ENCODE measurements around the gene PSMF1. TPM values are rescaled to one million over a fixed set of nuclear protein-coding genes. Genes with fewer than 3 reads are reported as not detected.

The PSMF1 gene
- total and polyA plus RNA-seq, 9 of the 15 experiments (the other 6 are each of a cell fraction or from before 2014, with no cell fraction given) = 8.5 to 192 (median 33.2) TPM

- TF ChIP-seq FOXM1 (IDR thresholded peaks at IDR 0.05; ENCODE audit: low read depth) (peak; percentile 62), FOXM1 (CRISPR knock-in tag; IDR thresholded peaks at IDR 0.05; ENCODE audit: low read depth) (no peak), FOSL1 (tag; conservative IDR thresholded peaks at IDR 0.05) (peak; percentile 60), MTA1 (IDR thresholded peaks at IDR 0.05; ENCODE audit: borderline replicate concordance) (peak; percentile 83; the same call in 1 of the 2 replicates), MYNN (IDR thresholded peaks at IDR 0.05) (peak; percentile 39; the same call in 1 of the 2 replicates), MYNN (CRISPR knock-in tag; IDR thresholded peaks at IDR 0.05) (no peak), ADNP (tag; IDR thresholded peaks at IDR 0.05) (no peak), CC2D1A (IDR thresholded peaks at IDR 0.05) (peak; percentile 44; the same call in 1 of the 2 replicates), ID3 (CRISPR knock-in tag; IDR thresholded peaks at IDR 0.05) (no peak), ID3 (tag; IDR thresholded peaks at IDR 0.05) (peak; percentile 99), ATF3 (IDR thresholded peaks at IDR 0.05) (peak; percentile 11; the same call in 1 of the 2 replicates), ATF3 (CRISPR knock-in tag; conservative IDR thresholded peaks at IDR 0.05) (no peak), ZBTB11 (CRISPR knock-in tag; IDR thresholded peaks at IDR 0.05) (peak in 1 of 3 experiments; percentile 50; a peak in 2 of 6 replicates), TAF9B (IDR thresholded peaks at IDR 0.05; ENCODE audit: partially characterized antibody) (peak; percentile 30), ZNF12 (CRISPR knock-in tag; IDR thresholded peaks at IDR 0.05) (no peak), LEF1 (IDR thresholded peaks at IDR 0.05) (peak; percentile 93; the same call in 1 of the 2 replicates), MCM3 (IDR thresholded peaks at IDR 0.05) (no peak), MEIS2 (IDR thresholded peaks at IDR 0.05; ENCODE audit: partially characterized antibody) (peak; percentile 29), NBN (IDR thresholded peaks at IDR 0.05; ENCODE audit: low read depth) (peak; percentile 91), FOXJ2 (tag; IDR thresholded peaks at IDR 0.05) (peak; percentile 99), HDAC1 (IDR thresholded peaks at IDR 0.05) (peak in 1 of 2 experiments; percentile 71; a peak in 1 of 4 replicates), CREB1 (IDR thresholded peaks at IDR 0.05) (peak; percentile 11; the same call in 1 of the 2 replicates), CREB1 (CRISPR knock-in tag; IDR thresholded peaks at IDR 0.05) (no peak), CEBPB (tag; IDR thresholded peaks at IDR 0.05) (peak; percentile 47; the same call in 1 of the 2 replicates), TOE1 (IDR thresholded peaks at IDR 0.05; ENCODE audit: borderline replicate concordance) (peak; percentile 64), TOE1 (CRISPR knock-in tag; IDR thresholded peaks at IDR 0.05; ENCODE audit: borderline replicate concordance, low read depth) (no peak), FOXJ3 (CRISPR knock-in tag; IDR thresholded peaks at IDR 0.05) (peak; percentile 86), SMAD4 (CRISPR knock-in tag; conservative IDR thresholded peaks at IDR 0.05) (peak; percentile 72)
These were observed 69.3 kb downstream of the PSMF1 start (continued) for GRCh38 chr20:1187605-1188171.
